Measurements from ENCODE around the gene ENC1.

ENC1 gene

GRCh38 chr5:74652576-74652975 is 12.0 kb upstream of the ENC1 start:
- Histone ChIP-seq H3K4me3 (ENCODE audit: insufficient read depth in 1 of 2, low read depth in 1 of 2, low read length in 2 of 2) (no peak overlapping the region), H2BK120ac (ENCODE audit: low read depth, low read length) (no peak overlapping the region), H3K4me2 (ENCODE audit: low read length, poor library complexity, severe bottlenecking) (no peak overlapping the region), H2BK12ac (ENCODE audit: low read length in 2 of 2) (no peak overlapping the region), H3K27me3 (ENCODE audit: control insufficient read depth in 1 of 2, insufficient read depth in 1 of 2, low read length in 2 of 2) (no peaks in the 10 kb centered on the region), H2BK5ac (ENCODE audit: low read depth, low read length, poor library complexity, severe bottlenecking) (no peak overlapping the region), H2AFZ (ENCODE audit: low read depth, low read length) (no peak overlapping the region), H3K4ac (ENCODE audit: low read depth in 1 of 2, low read length in 2 of 2) (no peak overlapping the region), H3K9ac (ENCODE audit: low read length) (no peak overlapping the region), H4K91ac (ENCODE audit: low read length) (no peak overlapping the region), H3K36me3 (ENCODE audit: control insufficient read depth in 1 of 2, insufficient read depth in 2 of 2, low read depth in 1 of 2, low read length in 2 of 2) (no peaks in the 10 kb centered on the region), H2AK5ac (ENCODE audit: low read length, severe bottlenecking) (no peak overlapping the region), H3K18ac (ENCODE audit: low read depth in 1 of 2, low read length in 2 of 2) (no peak overlapping the region), H3K9me3 (ENCODE audit: control insufficient read depth, low read length) (no peaks in the 10 kb centered on the region), H3K14ac (ENCODE audit: low read length in 2 of 2) (no peak overlapping the region), H3K4me1 (ENCODE audit: control insufficient read depth, insufficient read depth, low read depth, low read length) (peaks cover 2% of the 10 kb centered on the region), H3K27ac (ENCODE audit: low read length, poor library complexity, severe bottlenecking) (no peak overlapping the region), H3K79me1 (replicated peaks; ENCODE audit: low read length, poor library complexity, severe bottlenecking) (no peaks in the 10 kb centered on the region), H4K8ac (ENCODE audit: low read length) (no peak overlapping the region), H3K23ac (ENCODE audit: low read length in 2 of 2) (no peak overlapping the region), H2BK15ac (ENCODE audit: low read depth, poor library complexity, severe bottlenecking) (no peak overlapping the region)
- no peak for DNase-seq
- WGBS, result 93% methylated on average over 1 of the region's 3 CpGs

GRCh38 chr5:74651710-74652109 is 11.2 kb upstream of the ENC1 start:
- no peak for DNase-seq
- WGBS, result 95% methylated on average over 1 of the region's 3 CpGs

GRCh38 chr5:74649421-74649973 is 9.0 kb upstream of the ENC1 start:
- WGBS, result 67% methylated on average over 1 of the region's 1 CpG

More at GRCh38 chr5:74651710-74652109, 11.2 kb upstream of the ENC1 start:
- no peaks in the 10 kb centered on the region for H3K36me3 ChIP-seq (ENCODE audit: control insufficient read depth in 1 of 2, insufficient read depth in 2 of 2, low read depth in 1 of 2, low read length in 2 of 2)
- no peak overlapping the region for H3K18ac ChIP-seq (ENCODE audit: low read depth in 1 of 2, low read length in 2 of 2)
- H2BK15ac ChIP-seq (ENCODE audit: low read depth, poor library complexity, severe bottlenecking), result no peak overlapping the region
- H3K27ac ChIP-seq (ENCODE audit: low read length, poor library complexity, severe bottlenecking), result no peak overlapping the region
- H4K8ac ChIP-seq (ENCODE audit: low read length), result no peak overlapping the region
- H3K14ac ChIP-seq (ENCODE audit: low read length in 2 of 2), result no peak overlapping the region
- H3K23ac ChIP-seq (ENCODE audit: low read length in 2 of 2), result no peak overlapping the region
- H2AFZ ChIP-seq (ENCODE audit: low read depth, low read length), result no peak overlapping the region
- no peak overlapping the region for H3K4ac ChIP-seq (ENCODE audit: low read depth in 1 of 2, low read length in 2 of 2)
- H3K27me3 ChIP-seq (ENCODE audit: control insufficient read depth in 1 of 2, insufficient read depth in 1 of 2, low read length in 2 of 2), result no peaks in the 10 kb centered on the region
- no peaks in the 10 kb centered on the region for H3K79me1 ChIP-seq (replicated peaks; ENCODE audit: low read length, poor library complexity, severe bottlenecking)
- no peak overlapping the region for H2BK5ac ChIP-seq (ENCODE audit: low read depth, low read length, poor library complexity, severe bottlenecking)
- H2BK12ac ChIP-seq (ENCODE audit: low read length in 2 of 2), result no peak overlapping the region
- H3K4me3 ChIP-seq (ENCODE audit: insufficient read depth in 1 of 2, low read depth in 1 of 2, low read length in 2 of 2), result no peak overlapping the region
- peaks cover 2% of the 10 kb centered on the region for H3K4me1 ChIP-seq (ENCODE audit: control insufficient read depth, insufficient read depth, low read depth, low read length)
- no peak overlapping the region for H2AK5ac ChIP-seq (ENCODE audit: low read length, severe bottlenecking)
- H2BK120ac ChIP-seq (ENCODE audit: low read depth, low read length), result no peak overlapping the region
- no peaks in the 10 kb centered on the region for H3K9me3 ChIP-seq (ENCODE audit: control insufficient read depth, low read length)
- H4K91ac ChIP-seq (ENCODE audit: low read length), result no peak overlapping the region
- no peak overlapping the region for H3K9ac ChIP-seq (ENCODE audit: low read length)
- no peak overlapping the region for H3K4me2 ChIP-seq (ENCODE audit: low read length, poor library complexity, severe bottlenecking)

GRCh38 chr5:74648835-74649293 is 8.3 kb upstream of the ENC1 start:
- Histone ChIP-seq H3K27ac (ENCODE audit: low read length, poor library complexity, severe bottlenecking) (no peak overlapping the region), H2BK12ac (ENCODE audit: low read length in 2 of 2) (no peak overlapping the region), H2BK15ac (ENCODE audit: low read depth, poor library complexity, severe bottlenecking) (no peak overlapping the region), H2BK120ac (ENCODE audit: low read depth, low read length) (peak overlapping the region; percentile 39), H3K4ac (ENCODE audit: low read depth in 1 of 2, low read length in 2 of 2) (no peak overlapping the region), H3K4me2 (ENCODE audit: low read length, poor library complexity, severe bottlenecking) (no peak overlapping the region), H4K91ac (ENCODE audit: low read length) (no peak overlapping the region), H3K18ac (ENCODE audit: low read depth in 1 of 2, low read length in 2 of 2) (peak overlapping the region in 1 of 2 experiments; percentile 73), H3K9me3 (ENCODE audit: control insufficient read depth, low read length) (no peaks in the 10 kb centered on the region), H3K36me3 (ENCODE audit: control insufficient read depth in 1 of 2, insufficient read depth in 2 of 2, low read depth in 1 of 2, low read length in 2 of 2) (no peaks in the 10 kb centered on the region), H3K23ac (ENCODE audit: low read length in 2 of 2) (no peak overlapping the region), H3K27me3 (ENCODE audit: control insufficient read depth in 1 of 2, insufficient read depth in 1 of 2, low read length in 2 of 2) (no peaks in the 10 kb centered on the region), H2AFZ (ENCODE audit: low read depth, low read length) (peak overlapping the region; percentile 66), H3K79me1 (replicated peaks; ENCODE audit: low read length, poor library complexity, severe bottlenecking) (no peaks in the 10 kb centered on the region), H3K4me1 (ENCODE audit: control insufficient read depth, insufficient read depth, low read depth, low read length) (peaks cover 2% of the 10 kb centered on the region), H2BK5ac (ENCODE audit: low read depth, low read length, poor library complexity, severe bottlenecking) (no peak overlapping the region), H3K4me3 (ENCODE audit: insufficient read depth in 1 of 2, low read depth in 1 of 2, low read length in 2 of 2) (no peak overlapping the region), H4K8ac (ENCODE audit: low read length) (peak overlapping the region; percentile 88), H3K9ac (ENCODE audit: low read length) (peak overlapping the region; percentile 33), H3K14ac (ENCODE audit: low read length in 2 of 2) (no peak overlapping the region), H2AK5ac (ENCODE audit: low read length, severe bottlenecking) (no peak overlapping the region)
- 21% methylated on average over 6 of the region's 6 CpGs for WGBS
- peak; percentile 73 for DNase-seq

More at GRCh38 chr5:74649421-74649973, 9.0 kb upstream of the ENC1 start:
- no peak overlapping the region for H3K23ac ChIP-seq (ENCODE audit: low read length in 2 of 2)
- H3K36me3 ChIP-seq (ENCODE audit: control insufficient read depth in 1 of 2, insufficient read depth in 2 of 2, low read depth in 1 of 2, low read length in 2 of 2), result no peaks in the 10 kb centered on the region
- no peaks in the 10 kb centered on the region for H3K79me1 ChIP-seq (replicated peaks; ENCODE audit: low read length, poor library complexity, severe bottlenecking)
- peak overlapping the region; percentile 33 for H3K9ac ChIP-seq (ENCODE audit: low read length)
- no peak overlapping the region for H2AK5ac ChIP-seq (ENCODE audit: low read length, severe bottlenecking)
- no peak overlapping the region for H2BK5ac ChIP-seq (ENCODE audit: low read depth, low read length, poor library complexity, severe bottlenecking)
- no peak for DNase-seq
- H2AFZ ChIP-seq (ENCODE audit: low read depth, low read length), result no peak overlapping the region
- no peaks in the 10 kb centered on the region for H3K9me3 ChIP-seq (ENCODE audit: control insufficient read depth, low read length)
- no peak overlapping the region for H4K8ac ChIP-seq (ENCODE audit: low read length)
- no peak overlapping the region for H3K4me3 ChIP-seq (ENCODE audit: insufficient read depth in 1 of 2, low read depth in 1 of 2, low read length in 2 of 2)
- no peaks in the 10 kb centered on the region for H3K27me3 ChIP-seq (ENCODE audit: control insufficient read depth in 1 of 2, insufficient read depth in 1 of 2, low read length in 2 of 2)
- H3K14ac ChIP-seq (ENCODE audit: low read length in 2 of 2), result no peak overlapping the region
- no peak overlapping the region for H3K4me2 ChIP-seq (ENCODE audit: low read length, poor library complexity, severe bottlenecking)
- H2BK120ac ChIP-seq (ENCODE audit: low read depth, low read length), result no peak overlapping the region
- H4K91ac ChIP-seq (ENCODE audit: low read length), result no peak overlapping the region
- no peak overlapping the region for H2BK15ac ChIP-seq (ENCODE audit: low read depth, poor library complexity, severe bottlenecking)
- H3K27ac ChIP-seq (ENCODE audit: low read length, poor library complexity, severe bottlenecking), result no peak overlapping the region
- peak overlapping the region in 1 of 2 experiments; percentile 73 for H3K18ac ChIP-seq (ENCODE audit: low read depth in 1 of 2, low read length in 2 of 2)
- H3K4me1 ChIP-seq (ENCODE audit: control insufficient read depth, insufficient read depth, low read depth, low read length), result peaks cover 2% of the 10 kb centered on the region
- no peak overlapping the region for H3K4ac ChIP-seq (ENCODE audit: low read depth in 1 of 2, low read length in 2 of 2)
- H2BK12ac ChIP-seq (ENCODE audit: low read length in 2 of 2), result no peak overlapping the region

All from mesenchymal stem cell (in vitro differentiated cells and primary cell).